OCI-LY7 (cell line): ENCODE data around the gene USP17L10.
"Not testable (repeated sequence)": the region's sequence is repeated elsewhere in the genome, so short reads cannot be mapped to it uniquely, and the experiment has no call there.

Experiments
- EZH2phosphoT487 ChIP-seq: fragments of 200-600 bp; sonication (generic); IDR thresholded peaks from 2 replicates; pipeline ENCODE4 v1.6.1; 2018; ENCODE audit warnings: low read depth, borderline replicate concordance, mild to moderate bottlenecking, mixed run types, antibody characterized with exemption, low read length, moderate library complexity, mixed read lengths
- TF ChIP-seq, protein P1 (sequence below): fragments of 200-600 bp; sonication (generic); conservative IDR thresholded peaks from 2 replicates; pipeline ENCODE4 v1.5.1; 2014; ENCODE audit warnings: mild to moderate bottlenecking, antibody characterized with exemption, low read length, moderate library complexity, mixed read lengths

GRCh38 chr4:9257824-9258223, 47.4 kb downstream of the USP17L10 start, which contains the start of gene USP17L20:
- TF ChIP-seq, protein P1, sequence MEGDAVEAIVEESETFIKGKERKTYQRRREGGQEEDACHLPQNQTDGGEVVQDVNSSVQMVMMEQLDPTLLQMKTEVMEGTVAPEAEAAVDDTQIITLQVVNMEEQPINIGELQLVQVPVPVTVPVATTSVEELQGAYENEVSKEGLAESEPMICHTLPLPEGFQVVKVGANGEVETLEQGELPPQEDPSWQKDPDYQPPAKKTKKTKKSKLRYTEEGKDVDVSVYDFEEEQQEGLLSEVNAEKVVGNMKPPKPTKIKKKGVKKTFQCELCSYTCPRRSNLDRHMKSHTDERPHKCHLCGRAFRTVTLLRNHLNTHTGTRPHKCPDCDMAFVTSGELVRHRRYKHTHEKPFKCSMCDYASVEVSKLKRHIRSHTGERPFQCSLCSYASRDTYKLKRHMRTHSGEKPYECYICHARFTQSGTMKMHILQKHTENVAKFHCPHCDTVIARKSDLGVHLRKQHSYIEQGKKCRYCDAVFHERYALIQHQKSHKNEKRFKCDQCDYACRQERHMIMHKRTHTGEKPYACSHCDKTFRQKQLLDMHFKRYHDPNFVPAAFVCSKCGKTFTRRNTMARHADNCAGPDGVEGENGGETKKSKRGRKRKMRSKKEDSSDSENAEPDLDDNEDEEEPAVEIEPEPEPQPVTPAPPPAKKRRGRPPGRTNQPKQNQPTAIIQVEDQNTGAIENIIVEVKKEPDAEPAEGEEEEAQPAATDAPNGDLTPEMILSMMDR, result not testable (repeated sequence)
- TF ChIP-seq EZH2phosphoT487, result not testable (repeated sequence)
